ENCODE results near the gene ACADVL.

Gene ACADVL

GRCh38 chr17:7216242-7217112 lies 3.3 kb upstream of the ACADVL start:
- in situ Hi-C loops (cut with HindIII; ENCODE audit: low sequenced_read_pairs), result no loop called here

GRCh38 chr17:7217113-7217987 lies 2.4 kb upstream of the ACADVL start:
- in situ Hi-C loops (cut with HindIII; ENCODE audit: low sequenced_read_pairs), result no loop called here

- in situ Hi-C loops (cut with HindIII; ENCODE audit: low sequenced_read_pairs), result no loop called here
These were observed 1.6 kb upstream of the ACADVL start for GRCh38 chr17:7218166-7218565.

- in situ Hi-C loops (cut with HindIII; ENCODE audit: low sequenced_read_pairs), result no loop called here
These were observed 980 bp upstream of the ACADVL start for GRCh38 chr17:7218758-7219157.

- in situ Hi-C loops (cut with HindIII; ENCODE audit: low sequenced_read_pairs), result no loop called here
These were observed 418 bp upstream of the ACADVL start for GRCh38 chr17:7219229-7219811.

- in situ Hi-C loops (cut with HindIII; ENCODE audit: low sequenced_read_pairs), result no loop called here
These were observed 997 bp downstream of the ACADVL start for GRCh38 chr17:7220593-7221277.

- in situ Hi-C loops (cut with HindIII; ENCODE audit: low sequenced_read_pairs), result no loop called here
These were observed 1.7 kb downstream of the ACADVL start for GRCh38 chr17:7221278-7222092.

GRCh38 chr17:7222093-7222971 lies 2.6 kb downstream of the ACADVL start:
- in situ Hi-C loops (cut with HindIII; ENCODE audit: low sequenced_read_pairs), result no loop called here

GRCh38 chr17:7222972-7223292 lies 3.2 kb downstream of the ACADVL start:
- in situ Hi-C loops (cut with HindIII; ENCODE audit: low sequenced_read_pairs), result no loop called here

GRCh38 chr17:7223375-7223774 lies 3.6 kb downstream of the ACADVL start:
- in situ Hi-C loops (cut with HindIII; ENCODE audit: low sequenced_read_pairs), result no loop called here

- in situ Hi-C loops (cut with HindIII; ENCODE audit: low sequenced_read_pairs), result no loop called here
These were observed 4.4 kb downstream of the ACADVL start for GRCh38 chr17:7224110-7224509.

- in situ Hi-C loops (cut with HindIII; ENCODE audit: low sequenced_read_pairs), result loop anchor here (5.0 kb wide), 3 partner anchors 62 to 103 kb away; partner anchors contain the start of gene NEURL4
These were observed 4.9 kb downstream of the ACADVL start for GRCh38 chr17:7224661-7225111.

GRCh38 chr17:7225711-7226331 lies 6.1 kb downstream of the ACADVL start:
- in situ Hi-C loops (cut with HindIII; ENCODE audit: low sequenced_read_pairs), result loop anchor here (5.0 kb wide), 3 partner anchors 64 to 101 kb away; partner anchors contain the start of gene NEURL4

GRCh38 chr17:7226721-7227710 lies 7.3 kb downstream of the ACADVL start:
- in situ Hi-C loops (cut with HindIII; ENCODE audit: low sequenced_read_pairs), result loop anchor here (5.0 kb wide), 3 partner anchors 65 to 100 kb away; partner anchors contain the start of gene NEURL4

GRCh38 chr17:7228920-7229319 lies 9.2 kb downstream of the ACADVL start:
- in situ Hi-C loops (cut with HindIII; ENCODE audit: low sequenced_read_pairs), result loop anchor here (5.0 kb wide), 3 partner anchors 67 to 98 kb away; partner anchors contain the start of gene NEURL4

GRCh38 chr17:7229504-7229903 lies 9.8 kb downstream of the ACADVL start:
- in situ Hi-C loops (cut with HindIII; ENCODE audit: low sequenced_read_pairs), result loop anchor here (5.0 kb wide), 3 partner anchors 67 to 98 kb away; partner anchors contain the start of gene NEURL4

GRCh38 chr17:7232114-7232513 lies 12.4 kb downstream of the ACADVL start:
- in situ Hi-C loops (cut with HindIII; ENCODE audit: low sequenced_read_pairs), result no loop called here
